ENCODE results near the gene RPTN.

Gene RPTN

GRCh38 chr1:152159144-152159543 lies at the start of gene RPTN:
Gene RPTN (minus strand): TSS chr1:152159228. CDS start chr1:152157889, 1,339 bp downstream.
- no peak for DNase-seq

- DNase-seq: no peak
These were observed 40.0 kb upstream of the RPTN start for GRCh38 chr1:152198982-152199381.

DNA sequence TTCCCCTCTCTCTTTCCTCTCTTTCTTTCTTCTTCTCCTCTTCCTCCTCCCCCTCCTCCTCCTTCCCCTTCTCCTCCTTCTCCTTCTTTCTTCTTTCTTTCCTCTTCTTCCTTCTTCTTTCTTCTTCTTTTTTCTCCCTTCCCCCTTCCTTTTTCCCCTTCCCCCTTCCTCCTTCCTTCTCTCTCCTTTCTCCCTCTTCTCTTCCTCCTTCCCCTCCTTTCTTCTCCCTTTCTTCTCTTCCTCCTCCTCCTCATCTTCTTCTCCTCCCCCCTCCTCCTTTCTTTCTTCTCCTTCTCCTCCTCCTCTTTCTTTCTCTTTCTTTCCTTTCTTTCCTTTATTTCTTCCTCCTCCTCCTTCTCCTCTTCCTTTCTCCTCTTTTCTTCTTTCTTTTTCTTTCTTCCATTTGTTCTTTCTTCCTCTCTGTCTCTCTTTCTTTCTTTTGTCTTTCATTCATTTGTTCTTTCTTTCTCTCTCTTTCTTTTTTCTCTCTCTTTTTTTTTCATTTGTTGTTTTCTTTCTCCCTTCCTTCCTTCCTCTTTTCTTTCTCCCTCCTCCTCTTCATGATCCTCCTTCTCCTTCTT lies 38.4 kb upstream of the RPTN start:
- no peak for DNase-seq

GRCh38 chr1:152191711-152192110 lies 32.7 kb upstream of the RPTN start:
- no peak for DNase-seq

- no peak for DNase-seq
These were observed 32.2 kb upstream of the RPTN start for GRCh38 chr1:152191260-152191659.

GRCh38 chr1:152190589-152190988 lies 31.6 kb upstream of the RPTN start:
- no peak for DNase-seq

DNA sequence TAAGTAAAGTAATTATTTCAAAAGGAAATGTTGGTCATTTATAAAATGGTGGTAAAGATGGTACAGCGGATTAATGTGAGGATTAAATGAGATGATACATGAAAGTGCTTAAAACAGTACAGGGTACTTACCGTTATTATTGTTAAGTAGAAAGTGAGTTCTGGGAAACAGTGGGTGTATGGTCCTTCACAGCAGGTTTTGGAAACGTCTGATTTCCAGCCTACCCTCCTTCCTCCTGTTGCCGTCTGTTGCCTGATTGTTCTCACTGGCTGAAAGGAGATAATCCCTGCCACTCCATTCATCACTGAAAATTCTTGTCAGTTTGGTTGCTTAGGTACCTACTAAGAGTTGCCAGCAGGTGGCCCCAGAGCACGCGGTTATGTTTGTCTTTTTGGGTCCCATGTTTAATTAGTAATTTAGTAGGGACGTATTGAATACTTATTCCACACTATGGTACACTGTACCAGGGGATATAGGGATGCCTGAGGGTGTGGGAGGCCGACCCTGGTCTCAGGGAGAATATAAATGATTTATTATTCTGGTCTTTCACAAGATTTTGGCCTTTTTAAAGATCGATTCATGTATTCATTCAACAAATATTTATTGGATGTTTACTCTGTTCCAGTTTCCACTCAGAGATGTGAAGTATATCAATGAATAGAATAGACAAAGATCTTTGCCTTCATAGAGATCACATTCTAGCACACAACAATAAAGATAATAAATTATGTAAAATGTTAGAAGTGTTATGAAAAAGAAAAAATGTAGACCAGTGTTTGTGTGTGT lies 30.8 kb upstream of the RPTN start:
- DNase-seq: peak; percentile 67

GRCh38 chr1:152188673-152189591 lies 29.9 kb upstream of the RPTN start:
- DNase-seq: peak; percentile 38

- no peak for DNase-seq
These were observed 27.7 kb upstream of the RPTN start for GRCh38 chr1:152186556-152187285.

GRCh38 chr1:152185544-152186391 lies 26.7 kb upstream of the RPTN start:
- peak; percentile 52 for DNase-seq

- DNase-seq: no peak
These were observed 23.9 kb upstream of the RPTN start for GRCh38 chr1:152182944-152183361.

DNA sequence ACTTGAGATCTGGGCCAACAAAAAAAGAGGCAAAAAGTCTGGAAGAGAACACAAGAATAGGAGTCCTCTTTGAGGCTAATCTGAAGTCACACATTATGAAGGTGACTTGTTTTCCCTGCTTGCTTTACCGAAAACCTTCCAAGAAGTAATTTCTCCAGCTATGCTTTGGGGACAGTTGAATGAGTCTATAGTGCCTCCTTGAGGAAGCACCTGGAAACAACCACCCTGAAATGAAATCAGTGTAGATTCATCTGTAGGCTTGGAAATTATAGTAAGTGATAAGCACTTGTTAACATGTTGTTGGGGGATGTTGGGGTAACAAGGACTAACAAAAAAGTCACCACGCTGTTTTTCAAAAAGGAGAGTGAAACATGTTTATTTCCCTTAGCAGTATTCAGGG lies 23.4 kb upstream of the RPTN start:
- no peak for DNase-seq

DNA sequence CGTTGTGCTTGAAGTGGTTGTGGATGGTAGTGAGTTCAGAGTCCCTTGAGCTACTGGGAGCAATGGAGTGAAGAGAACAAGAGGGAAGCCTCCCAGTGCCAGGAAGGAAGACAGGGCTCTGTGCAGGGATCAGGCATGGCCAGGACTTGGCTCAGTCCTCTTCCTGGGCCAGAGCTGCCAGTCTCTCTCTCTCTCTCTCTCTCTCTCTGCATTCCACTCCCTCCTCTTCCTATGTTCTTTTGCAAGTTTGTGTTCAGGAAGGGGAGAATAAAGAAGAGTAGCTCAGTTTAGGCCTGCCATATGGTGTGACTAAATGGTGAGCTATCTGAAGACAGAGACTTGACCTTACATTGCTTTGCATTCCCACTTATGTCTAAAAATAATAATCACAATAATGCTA lies 20.5 kb upstream of the RPTN start:
- no peak for DNase-seq

- no peak for DNase-seq
These were observed 11.4 kb upstream of the RPTN start for GRCh38 chr1:152170287-152170905.

DNA sequence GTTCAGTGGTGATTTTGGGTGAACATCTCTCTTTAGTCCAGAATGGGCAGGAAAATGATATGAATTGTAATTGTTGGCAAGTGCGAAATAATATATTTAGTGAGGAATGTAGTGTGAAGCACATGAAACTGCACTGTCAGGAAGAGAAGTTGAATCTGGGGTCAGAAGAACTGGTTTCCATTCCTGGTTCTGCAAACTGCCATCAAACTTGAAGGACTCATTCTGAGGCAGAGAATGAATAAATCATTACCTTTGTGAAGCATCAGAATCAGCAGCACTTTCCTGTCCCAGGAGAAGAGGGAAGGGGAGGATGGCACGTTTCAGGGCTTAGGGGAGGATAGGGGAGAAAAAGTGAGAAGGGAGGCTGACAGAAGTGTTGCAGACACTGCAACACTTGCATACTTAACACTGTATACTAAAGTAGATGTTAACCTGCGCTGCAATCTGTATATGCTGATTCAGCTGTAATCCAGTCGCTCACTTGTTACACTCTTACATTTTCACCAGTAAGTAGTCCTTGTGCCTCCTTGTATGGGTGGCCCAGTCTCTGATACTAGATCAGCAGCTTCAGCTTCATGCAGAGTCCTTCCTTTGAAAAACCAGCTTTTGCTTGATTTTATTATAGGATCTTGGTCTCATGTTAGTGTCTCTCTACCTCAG lies 10.5 kb upstream of the RPTN start:
- no peak for DNase-seq

DNA sequence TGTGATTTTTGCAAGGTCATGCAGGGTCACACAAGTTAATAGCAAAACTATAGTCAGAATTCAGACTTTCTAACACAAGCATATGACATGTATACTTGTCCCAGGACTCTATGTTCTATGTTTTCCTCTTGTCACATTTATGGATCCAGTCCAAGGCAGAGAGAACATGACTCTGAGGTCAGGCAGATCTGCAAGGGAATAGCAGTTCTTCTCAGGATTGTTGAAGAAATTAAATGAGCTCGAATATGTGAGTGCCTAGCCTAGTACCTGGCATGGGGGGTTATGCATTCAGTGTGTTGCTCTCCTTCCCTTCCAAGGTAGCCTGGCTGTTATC lies 9.5 kb upstream of the RPTN start:
- DNase-seq: no peak

- DNase-seq: no peak
These were observed 9.0 kb upstream of the RPTN start for GRCh38 chr1:152167835-152168534.

DNA sequence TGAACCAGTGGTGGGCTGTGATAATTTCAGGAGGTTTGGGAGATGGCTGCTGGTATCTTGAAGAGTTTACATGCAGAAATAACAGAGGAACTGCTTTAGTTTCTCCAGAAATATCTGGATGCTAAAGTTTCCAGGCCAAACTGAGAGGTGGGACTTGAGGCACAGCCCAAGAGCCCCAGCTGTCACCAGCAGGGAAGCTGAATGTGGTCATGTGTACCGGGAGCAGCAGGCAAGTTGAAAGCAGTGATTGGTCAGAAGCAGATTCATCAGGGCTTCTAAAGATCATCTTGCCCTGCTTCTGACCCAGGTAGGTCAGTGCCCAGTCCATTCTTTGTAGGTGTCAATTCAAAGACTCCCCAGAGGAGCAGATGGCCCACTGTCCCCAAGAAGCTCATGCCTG lies 7.9 kb upstream of the RPTN start:
- DNase-seq: no peak

DNA sequence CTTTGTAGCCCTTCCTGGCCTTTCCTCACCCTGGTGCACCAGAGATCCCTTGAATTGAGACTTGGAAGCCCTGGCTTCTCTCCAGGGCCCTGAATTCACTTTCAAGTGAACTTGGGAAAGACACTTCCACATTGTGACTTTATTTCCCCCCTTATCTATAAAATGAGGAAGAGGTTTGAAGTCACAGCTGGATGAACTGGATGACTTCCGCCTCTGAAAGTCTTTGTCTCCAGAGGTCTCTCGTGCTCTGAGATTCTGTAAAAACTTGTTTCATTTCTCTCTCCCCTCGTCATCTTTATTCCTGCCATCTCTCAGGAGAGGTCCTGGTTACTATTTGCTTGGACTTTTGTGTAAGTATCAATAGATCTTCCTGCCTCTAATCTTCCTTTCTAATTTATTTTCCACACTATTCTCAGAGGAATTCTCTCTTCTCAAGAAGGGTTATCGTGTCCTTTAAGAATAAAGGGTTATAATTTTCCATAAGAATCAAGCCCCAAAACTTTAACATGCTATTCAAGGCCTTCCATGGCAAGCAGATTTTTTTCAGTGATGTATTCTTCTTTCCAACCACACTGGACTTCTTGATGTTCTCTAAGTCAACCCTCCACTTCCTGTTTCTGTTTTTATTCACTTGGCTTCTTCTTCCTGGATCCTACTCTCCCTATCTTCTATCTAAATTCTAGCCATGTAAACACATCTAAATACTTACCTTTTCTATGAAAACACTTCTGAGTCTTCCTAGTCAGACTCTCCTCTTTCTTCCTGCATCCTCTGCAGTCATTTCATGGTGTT lies 6.5 kb upstream of the RPTN start:
- DNase-seq: no peak

All from NCI-H446 treated with DMSO at 0.1 percent for 48 hours (cell line).